Testis (tissue), 2 donors: Measurements from ENCODE around the gene PTPRN2.

Experiments
- CTCF ChIP-seq, 3 experiments: fragments of 450-650 bp in 2 of 3; fragments of 200-600 bp in 1 of 3; sonication (generic) in 1 of 3; IDR thresholded peaks; one replicate each; pipeline ENCODE4 v1.5.1; 2016 to 2019; ENCODE audit warnings: antibody characterized with exemption in 3 of 3, mild to moderate bottlenecking in 2 of 3, moderate library complexity in 1 of 3
- POLR2A ChIP-seq: fragments of 450-650 bp; IDR thresholded peaks from one replicate; pipeline ENCODE4 v1.6.1; 2017; ENCODE audit warnings: antibody characterized with exemption, mild to moderate bottlenecking, moderate library complexity

GRCh38 chr7:158116235-158116634, 471.4 kb downstream of the PTPRN2 start:
- TF ChIP-seq POLR2A (no peak), CTCF (IDR thresholded peaks at IDR 0.05) (no peak)
